GM12801 (cell line): ENCODE results near the gene APBA1.

Source experiments
- CTCF ChIP-seq: IDR thresholded peaks from one replicate; pipeline ENCODE4 v1.5.1; 2011; ENCODE audit warnings: control low read depth; ENCODE audit not compliant: insufficient read length; ENCODE audit errors: extremely low read depth

The APBA1 gene

GRCh38 chr9:69599232-69599971 is 72.8 kb downstream of the APBA1 start:
- no peak for TF ChIP-seq CTCF

GRCh38 chr9:69594180-69594579 is 78.0 kb downstream of the APBA1 start:
- TF ChIP-seq CTCF = no peak

- TF ChIP-seq CTCF = no peak
Measured at GRCh38 chr9:69593756-69594155, 78.4 kb downstream of the APBA1 start.

- no peak for TF ChIP-seq CTCF
Measured at GRCh38 chr9:69593301-69593700, 78.9 kb downstream of the APBA1 start.

- no peak for TF ChIP-seq CTCF
Measured at GRCh38 chr9:69590266-69590665, 81.9 kb downstream of the APBA1 start.

- no peak for TF ChIP-seq CTCF
Measured at GRCh38 chr9:69589156-69589555, 83.0 kb downstream of the APBA1 start.

GRCh38 chr9:69585571-69585970 is 86.6 kb downstream of the APBA1 start:
- no peak for TF ChIP-seq CTCF
